Non-pigmented ciliary epithelial cell (primary cell): ENCODE measurements around the gene GATA2.

ENCODE experiments used
- DNase-seq: peaks from one replicate; pipeline ENCODE4 v3.0.0-alpha.2; 2010; ENCODE audit warnings: low read depth

The GATA2 gene

DNA sequence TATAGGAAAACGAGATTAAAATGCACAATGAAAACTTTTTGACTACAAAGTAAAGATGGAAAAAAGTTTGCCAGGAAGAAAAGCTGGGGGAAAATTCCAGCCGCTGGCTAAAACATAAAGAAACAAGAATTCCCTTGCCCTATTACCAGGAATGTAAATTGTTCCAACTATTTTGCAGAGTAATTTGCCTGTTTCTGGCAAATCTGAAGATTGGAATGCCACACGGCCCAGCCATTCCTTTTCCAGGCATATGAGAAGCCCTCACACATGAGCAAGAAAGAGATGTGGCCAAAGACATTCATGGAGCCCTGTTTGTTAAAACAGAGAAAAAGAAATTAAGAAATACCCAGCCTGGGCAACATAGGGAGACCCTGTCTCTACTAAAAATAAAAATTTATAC lies 8.4 kb upstream of the GATA2 start:
- no peak for DNase-seq

- no peak for DNase-seq
Measured at GRCh38 chr3:128500556-128500955, 7.6 kb upstream of the GATA2 start.

- DNase-seq = no peak
Measured at GRCh38 chr3:128499724-128500275, 6.8 kb upstream of the GATA2 start.

- no peak for DNase-seq
Measured at GRCh38 chr3:128498901-128499530, 6.0 kb upstream of the GATA2 start.

GRCh38 chr3:128498127-128498626 lies 5.2 kb upstream of the GATA2 start:
- DNase-seq = no peak

DNA sequence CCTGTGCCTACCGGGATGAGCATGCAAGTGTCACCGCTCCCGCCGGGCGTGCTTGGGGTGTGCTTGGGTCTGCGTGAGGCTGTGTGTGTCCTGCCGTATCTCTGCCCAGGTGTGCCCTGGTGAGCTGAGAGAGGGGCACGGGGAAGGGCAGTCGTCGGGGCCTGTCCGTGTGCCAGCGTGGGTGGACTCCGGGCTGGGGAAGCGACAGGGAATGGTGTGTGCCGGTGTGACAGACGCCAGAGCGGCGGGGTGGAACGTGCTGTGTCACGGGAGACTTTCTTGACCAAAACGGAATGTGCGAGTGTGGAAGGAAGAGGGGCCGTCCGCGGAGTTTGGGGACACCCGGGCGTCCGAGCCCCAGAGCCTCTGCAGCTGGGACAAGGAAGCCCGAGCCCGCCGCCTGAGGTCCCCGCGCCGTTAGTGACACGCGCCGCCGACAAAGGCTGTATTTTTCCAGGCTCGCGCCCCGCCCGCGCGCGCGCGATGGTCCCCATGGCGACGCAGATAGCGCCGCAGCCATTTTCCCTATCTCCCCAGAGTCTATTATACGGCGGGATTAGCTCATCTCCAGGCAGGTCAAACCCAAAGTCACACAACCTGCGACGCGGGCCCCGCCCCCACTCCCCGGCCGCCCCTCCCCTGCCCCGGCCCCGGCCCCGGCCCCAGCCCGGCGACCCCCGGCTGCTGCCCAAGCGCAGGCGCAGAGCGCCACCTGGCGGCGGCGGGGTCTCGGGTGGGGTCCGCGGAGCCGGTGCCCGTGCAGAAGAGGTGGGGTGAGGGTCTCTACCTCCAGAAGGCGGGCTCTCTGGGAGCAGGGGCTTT lies 4.5 kb upstream of the GATA2 start:
- DNase-seq = no peak

- no peak for DNase-seq
Measured at GRCh38 chr3:128496602-128497304, 3.8 kb upstream of the GATA2 start.

- DNase-seq = no peak
Measured at GRCh38 chr3:128496019-128496601, 3.1 kb upstream of the GATA2 start.

DNA sequence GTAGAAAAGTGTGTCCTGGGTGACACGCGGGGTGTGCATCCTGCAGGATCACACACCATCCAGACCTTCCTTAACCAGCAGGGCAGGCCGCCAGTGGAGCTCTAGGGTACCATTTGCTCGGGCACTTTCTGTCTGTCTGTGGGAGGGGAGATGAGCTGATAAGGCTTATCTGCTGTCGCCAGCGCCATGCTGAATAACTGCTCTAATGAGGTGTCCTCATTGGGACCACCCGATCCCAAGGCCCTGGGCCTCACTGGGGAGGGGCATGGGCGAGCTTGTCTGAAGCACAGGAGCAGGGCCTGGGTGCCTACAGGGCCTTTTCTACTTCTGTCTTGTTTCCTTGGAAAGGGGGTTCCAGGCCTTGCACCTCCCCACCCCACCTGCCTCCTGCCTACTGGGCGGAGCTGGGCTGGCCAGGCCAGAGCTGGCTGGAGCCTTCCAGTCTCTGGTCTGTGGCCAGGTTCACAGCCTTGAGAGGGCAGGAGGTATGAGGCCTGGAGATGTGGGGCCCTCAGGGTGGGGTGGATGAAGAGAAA lies 2.5 kb upstream of the GATA2 start:
- DNase-seq = no peak

GRCh38 chr3:128494367-128494650 lies 1.3 kb upstream of the GATA2 start:
- DNase-seq = no peak

- no peak for DNase-seq
Measured at GRCh38 chr3:128493570-128494366, 767 bp upstream of the GATA2 start.

DNA sequence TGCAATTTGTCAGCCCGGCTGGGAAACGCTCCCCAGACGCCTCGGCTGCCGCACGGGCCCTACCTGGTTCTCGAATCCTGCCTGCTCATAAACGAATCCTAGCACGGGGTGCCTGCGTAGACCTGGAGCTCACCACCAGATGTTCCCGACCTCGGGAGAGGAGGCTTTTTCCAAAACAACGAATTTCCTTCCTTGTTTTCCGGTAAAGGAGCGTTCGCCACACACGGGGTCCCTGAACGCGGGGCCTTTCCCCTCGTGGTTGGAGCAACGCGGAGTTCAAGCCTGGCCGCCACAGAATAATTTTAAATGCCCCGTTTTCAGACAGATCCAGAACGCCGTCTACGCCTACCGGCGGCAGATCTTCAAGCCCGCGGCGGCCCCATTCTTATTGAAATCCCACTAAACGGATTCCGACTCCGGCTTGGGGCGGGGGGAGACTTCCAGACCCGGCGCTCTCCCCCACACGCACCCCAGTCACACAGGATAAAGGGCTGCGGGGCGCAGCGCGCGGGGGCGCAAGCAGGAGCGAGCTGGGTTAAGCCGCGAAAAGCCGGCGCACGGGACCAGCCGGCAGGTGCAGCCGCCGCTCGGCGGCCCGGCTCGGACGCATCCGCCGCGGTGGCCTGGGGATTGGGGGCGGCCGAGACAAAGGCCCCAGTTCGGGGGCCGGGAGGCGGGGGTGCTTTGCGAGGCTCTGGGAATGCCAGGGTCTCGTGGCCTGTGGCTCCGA lies 895 bp downstream of the GATA2 start:
- DNase-seq = no peak

GRCh38 chr3:128491691-128491940 lies 1.4 kb downstream of the GATA2 start:
- no peak for DNase-seq

DNA sequence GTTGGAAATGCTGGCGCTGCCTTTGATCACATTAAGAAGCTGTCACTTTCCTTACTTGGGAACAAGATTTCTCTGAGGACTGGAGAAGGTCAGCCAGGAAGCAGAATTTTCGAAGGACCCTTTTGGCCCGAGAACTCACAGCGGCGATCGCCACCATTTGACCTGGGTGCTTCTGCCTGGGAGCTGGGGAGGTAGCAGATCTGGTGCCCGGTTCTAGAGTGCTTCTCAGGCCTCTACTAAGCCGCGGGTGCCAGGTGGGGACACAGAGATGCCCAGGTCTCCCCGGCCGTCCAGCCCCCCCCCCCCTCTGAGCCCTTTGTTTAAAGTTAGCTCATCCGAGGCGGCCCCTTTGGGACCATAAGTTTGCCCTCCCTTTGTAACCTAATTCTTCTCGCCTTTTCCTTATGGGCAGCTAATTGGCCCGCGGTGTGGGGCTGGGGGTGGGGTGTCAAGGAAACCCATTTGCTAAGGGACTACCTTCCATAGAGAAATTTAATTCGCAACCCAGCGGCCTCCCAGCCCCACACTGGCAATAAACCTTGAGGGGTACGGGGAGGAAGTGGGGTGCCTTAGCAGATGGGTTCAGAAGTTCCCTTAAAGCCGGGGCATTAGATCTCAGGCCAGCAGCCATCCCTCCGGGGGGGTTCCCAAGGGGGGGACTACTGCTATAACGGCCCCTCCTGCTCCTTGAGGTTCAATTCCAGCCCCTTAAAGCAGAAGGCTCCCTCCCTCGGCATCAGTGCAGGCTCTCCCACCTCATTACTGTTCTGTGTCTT lies 1.9 kb downstream of the GATA2 start:
- DNase-seq = no peak

DNA sequence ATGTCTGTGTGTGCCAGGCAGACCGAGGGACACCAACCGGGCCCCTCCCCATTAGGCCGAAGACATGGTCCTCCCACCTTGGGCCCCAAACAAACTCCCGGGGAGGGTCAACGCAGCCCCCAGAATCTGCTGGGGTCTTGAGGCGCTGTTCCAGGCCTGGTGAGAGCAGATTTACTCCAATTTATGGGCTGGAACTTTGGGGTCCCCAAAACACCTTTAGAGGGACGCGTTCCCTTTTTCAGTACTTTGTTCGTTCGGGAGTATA lies 2.4 kb downstream of the GATA2 start:
- DNase-seq = no peak

DNA sequence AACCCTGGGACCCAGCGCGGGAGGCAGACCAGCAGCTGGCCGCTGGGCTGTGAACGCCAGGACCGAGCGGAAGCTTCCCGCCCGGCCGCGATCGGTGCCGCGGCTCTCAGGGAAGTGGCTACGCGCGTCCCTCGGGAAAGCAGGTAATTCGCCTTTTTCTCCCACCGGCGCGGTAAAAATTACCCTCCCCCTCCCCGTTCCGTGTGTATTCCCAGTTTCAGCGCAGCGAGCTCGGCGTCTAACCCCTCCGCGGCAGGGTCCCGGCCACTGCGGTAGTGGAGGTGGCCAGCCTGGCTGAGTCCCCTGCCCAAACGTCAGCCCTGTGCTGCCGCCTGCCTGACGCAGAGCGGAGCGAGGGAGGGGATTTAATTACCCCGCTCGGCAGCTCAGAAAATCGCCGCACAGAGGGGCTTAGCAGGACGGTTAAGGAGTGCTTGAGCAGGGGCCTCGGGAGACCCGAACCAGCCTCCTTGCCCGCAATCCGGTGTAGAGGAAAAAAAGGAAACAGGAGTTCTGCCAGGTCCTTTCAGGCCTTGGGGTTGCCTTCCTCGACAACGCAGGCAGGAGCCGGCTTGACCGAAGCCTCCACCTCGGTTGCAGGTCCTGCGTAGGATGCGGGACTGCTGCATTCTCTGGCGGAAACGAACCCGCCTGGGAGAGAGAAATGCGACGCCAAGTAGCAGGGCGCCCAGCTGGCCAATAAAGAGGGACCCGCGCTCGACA lies 2.9 kb downstream of the GATA2 start:
- DNase-seq = no peak

GRCh38 chr3:128489674-128489926 lies 3.4 kb downstream of the GATA2 start:
- no peak for DNase-seq

- no peak for DNase-seq
Measured at GRCh38 chr3:128488991-128489673, 3.9 kb downstream of the GATA2 start.

- no peak for DNase-seq
Measured at GRCh38 chr3:128488636-128488990, 4.4 kb downstream of the GATA2 start.
